Sigmoid colon (tissue), 4 donors: ENCODE results near the gene ALKBH2.

Source experiments
- CTCF ChIP-seq, 4 experiments: fragments of 450-650 bp in 3 of 4; fragments of 200-600 bp in 1 of 4; IDR thresholded peaks; one replicate each; pipeline ENCODE4 v1.5.1; 2016 to 2019; ENCODE audit warnings: antibody characterized with exemption in 4 of 4, mild to moderate bottlenecking in 3 of 4, moderate library complexity in 2 of 4
- POLR2A ChIP-seq, 2 donors: fragments of 450-650 bp; IDR thresholded peaks; one replicate each; pipeline ENCODE4 v1.6.1; 2016; ENCODE audit warnings: antibody characterized with exemption in 2 of 2, mild to moderate bottlenecking in 2 of 2, moderate library complexity in 2 of 2
- POLR2AphosphoS5 ChIP-seq, 4 donors: sonication (generic); formaldehyde crosslinking; IDR thresholded peaks; one replicate each; pipeline ENCODE4 v1.6.1; 2017; ENCODE audit warnings: antibody characterized with exemption in 4 of 4

- no peak for TF ChIP-seq POLR2AphosphoS5 (IDR thresholded peaks at IDR 0.05)
- no peak for TF ChIP-seq CTCF (IDR thresholded peaks at IDR 0.05)
- no peak for TF ChIP-seq POLR2A (IDR thresholded peaks at IDR 0.05)
Observed at GRCh38 chr12:109092497-109093021, 713 bp downstream of the ALKBH2 start.
